Activated CD4-positive, alpha-beta T cell treated with anti-CD3 and anti-CD28 coated beads, Interleukin-10, Interleukin-2, amounts not matched to agents 100 ng/mL and 50 ng/mL, durations not matched to agents 16 hours and 8 hours (primary cell): Measurements from ENCODE around the gene LAMC2.
"Not testable (repeated sequence)": the region's sequence is repeated elsewhere in the genome, so short reads cannot be mapped to it uniquely, and the experiment has no call there.

Experiments used
- DNase-seq: peaks from one replicate; pipeline ENCODE4 v3.0.0-alpha.2; 2020

Gene LAMC2

GRCh38 chr1:183185941-183186490, at the start of gene LAMC2:
Gene LAMC2, plus strand, starts transcription at chr1:183186264. Its CDS starts 89 bp downstream, at chr1:183186353.
- DNase-seq, result no peak

- no peak for DNase-seq
Observed at GRCh38 chr1:183137782-183138181, 48.3 kb upstream of the LAMC2 start.

GRCh38 chr1:183138301-183138700, 47.8 kb upstream of the LAMC2 start:
- no peak for DNase-seq

GRCh38 chr1:183139281-183139942, 46.7 kb upstream of the LAMC2 start:
- no peak for DNase-seq

GRCh38 chr1:183140633-183141032, 45.4 kb upstream of the LAMC2 start:
- no peak for DNase-seq

GRCh38 chr1:183142171-183142570, 43.9 kb upstream of the LAMC2 start:
- DNase-seq, result no peak

- no peak for DNase-seq
Observed at GRCh38 chr1:183143576-183144315, 42.3 kb upstream of the LAMC2 start.

- DNase-seq, result no peak
Observed at GRCh38 chr1:183144752-183145151, 41.3 kb upstream of the LAMC2 start.

GRCh38 chr1:183147735-183148134, 38.3 kb upstream of the LAMC2 start:
- DNase-seq, result no peak

GRCh38 chr1:183148599-183148998, 37.5 kb upstream of the LAMC2 start:
- DNase-seq, result no peak

- no peak for DNase-seq
Observed at GRCh38 chr1:183149273-183149672, 36.8 kb upstream of the LAMC2 start.

GRCh38 chr1:183150032-183150431, 36.0 kb upstream of the LAMC2 start:
- not testable (repeated sequence) for DNase-seq

GRCh38 chr1:183150445-183150844, 35.6 kb upstream of the LAMC2 start:
- no peak for DNase-seq

- no peak for DNase-seq
Observed at GRCh38 chr1:183152180-183152579, 33.9 kb upstream of the LAMC2 start.

- DNase-seq, result no peak
Observed at GRCh38 chr1:183155939-183156338, 30.1 kb upstream of the LAMC2 start.

- DNase-seq, result no peak
Observed at GRCh38 chr1:183159960-183160359, 26.1 kb upstream of the LAMC2 start.

GRCh38 chr1:183161391-183161790, 24.7 kb upstream of the LAMC2 start:
- no peak for DNase-seq

- no peak for DNase-seq
Observed at GRCh38 chr1:183163316-183163715, 22.7 kb upstream of the LAMC2 start.

GRCh38 chr1:183164340-183164739, 21.7 kb upstream of the LAMC2 start:
- DNase-seq, result no peak

- DNase-seq, result no peak
Observed at GRCh38 chr1:183164963-183165362, 21.1 kb upstream of the LAMC2 start.

- no peak for DNase-seq
Observed at GRCh38 chr1:183165456-183165855, 20.6 kb upstream of the LAMC2 start.

- DNase-seq, result no peak
Observed at GRCh38 chr1:183166454-183166853, 19.6 kb upstream of the LAMC2 start.

- DNase-seq, result no peak
Observed at GRCh38 chr1:183167676-183168075, 18.4 kb upstream of the LAMC2 start.

GRCh38 chr1:183168308-183168707, 17.8 kb upstream of the LAMC2 start:
- no peak for DNase-seq
